Inferior parietal cortex (tissue), 1 donor: ENCODE measurements around the gene ACTL10.
A peak's percentile ranks its signal among the peaks of the same experiment; 100 is the strongest.

ENCODE experiments used
- DNase-seq: peaks from one replicate; pipeline ENCODE4 v3.0.0-alpha.2; 2016; ENCODE audit errors: extremely low spot score

Gene ACTL10

DNA sequence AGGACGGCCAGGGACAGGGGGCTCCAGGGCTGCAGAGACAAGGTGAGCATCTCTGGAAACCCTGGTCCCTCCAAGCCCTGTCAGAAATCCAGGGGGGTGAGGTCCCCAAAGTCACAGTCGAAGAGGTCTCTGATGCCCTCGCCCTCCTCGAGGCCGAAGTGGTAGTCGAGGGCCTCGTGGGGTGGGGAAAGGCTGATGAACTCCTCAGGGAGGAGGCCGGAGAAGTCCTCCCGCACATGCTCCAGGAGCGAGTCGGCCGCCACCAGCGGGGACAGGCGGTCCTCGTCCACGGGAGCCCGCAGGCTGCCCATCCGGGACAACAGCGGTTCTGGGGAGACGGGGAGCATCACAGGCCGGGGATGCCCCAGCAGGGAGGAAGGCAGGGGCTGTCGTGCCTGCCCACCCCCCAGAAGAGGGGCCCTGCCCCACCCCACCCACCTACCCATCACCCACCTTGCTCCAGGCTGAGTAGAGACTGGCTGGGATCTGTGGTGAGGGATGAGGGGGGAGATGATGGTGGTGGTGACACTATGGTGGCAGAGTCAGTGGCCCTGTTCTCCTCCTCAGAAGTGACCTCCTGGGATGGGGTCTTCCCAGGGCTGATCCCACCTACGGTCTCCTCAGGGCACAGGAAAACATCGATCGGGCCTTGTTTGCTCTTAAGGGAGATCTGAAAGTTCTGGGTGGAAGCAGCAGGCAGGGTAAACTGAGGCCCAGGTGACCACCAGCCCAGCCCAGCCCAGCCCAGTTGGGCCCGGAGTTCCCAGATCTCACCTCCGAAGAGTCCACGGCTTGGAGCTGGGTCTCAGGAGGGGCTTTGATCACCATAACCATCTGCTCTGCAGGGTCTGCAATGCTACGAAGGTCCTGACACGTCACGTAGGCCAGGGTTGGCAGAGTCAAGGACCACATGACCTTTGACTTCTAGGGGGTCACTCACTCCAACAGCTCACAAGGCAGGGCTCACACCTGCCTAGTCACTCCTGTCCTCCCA, 10.2 kb downstream of the ACTL10 start:
- no peak for DNase-seq

DNA sequence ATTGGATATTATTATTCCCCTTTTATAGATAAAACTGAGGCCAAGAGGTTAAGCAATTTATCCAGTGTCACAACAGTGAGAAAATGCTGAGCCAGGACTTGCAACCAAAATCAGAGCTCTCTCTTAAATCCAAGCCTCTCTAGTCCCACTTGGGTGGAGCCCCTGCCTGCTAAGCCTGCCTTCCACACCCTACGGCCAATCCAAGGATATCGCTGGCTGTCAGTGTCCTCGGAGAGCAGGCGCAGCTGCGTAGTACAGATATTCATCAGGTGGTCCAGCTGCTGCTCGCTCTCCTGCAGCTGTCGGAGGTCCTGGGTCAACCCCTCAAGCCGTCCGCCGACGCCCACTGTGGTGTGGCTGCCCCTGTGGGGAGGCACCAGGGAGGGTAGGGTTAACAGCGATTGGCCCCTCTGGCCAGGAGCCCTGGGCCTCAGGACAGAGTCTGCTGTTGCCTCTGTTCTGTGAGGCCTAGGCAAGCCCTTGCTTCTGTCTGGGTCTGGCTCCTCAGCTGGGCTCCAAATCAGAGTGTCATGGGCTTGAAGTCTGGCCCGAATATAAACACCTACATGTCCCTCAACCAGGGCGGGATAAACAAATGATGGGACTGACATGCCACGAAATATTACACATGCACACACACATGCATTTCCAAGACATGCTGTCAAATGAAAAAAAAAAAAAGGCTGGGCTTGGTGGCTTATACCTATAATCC, 11.4 kb downstream of the ACTL10 start:
- DNase-seq: no peak

DNA sequence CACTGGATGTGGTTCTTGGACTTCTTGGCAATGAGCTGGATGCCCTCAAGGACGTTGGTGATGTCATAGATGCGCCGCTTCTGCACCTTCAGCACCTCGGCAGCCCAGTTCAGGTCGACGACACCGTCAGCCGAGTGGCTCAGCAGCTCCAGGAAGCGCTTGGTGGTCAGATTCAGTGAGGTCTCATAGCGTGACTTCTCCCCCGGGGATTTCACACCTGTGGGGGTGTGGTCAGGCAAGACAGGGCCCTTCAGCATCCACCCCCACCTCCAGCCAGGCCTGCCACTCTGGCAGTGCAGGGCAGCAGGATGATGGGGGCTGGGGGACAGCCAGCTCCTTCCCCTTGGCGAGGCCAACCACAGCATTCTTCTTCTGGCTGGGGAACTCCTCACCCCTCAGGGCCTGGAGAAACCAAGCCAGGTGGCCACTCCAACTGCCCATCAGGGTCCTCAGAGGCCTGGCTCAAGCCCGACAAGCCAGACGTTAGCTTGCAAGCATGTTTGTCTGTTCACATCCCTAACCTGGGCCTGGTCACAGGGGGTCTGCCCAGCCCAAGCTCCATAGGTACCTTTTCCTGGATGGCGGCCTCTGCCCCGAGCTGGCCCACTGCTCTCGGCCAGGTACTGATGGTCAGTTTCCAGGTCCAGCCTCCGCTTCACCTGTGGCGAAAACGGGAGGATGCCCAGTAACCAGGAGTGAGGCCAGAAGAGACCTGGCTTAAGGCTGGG, 13.2 kb downstream of the ACTL10 start:
- DNase-seq: no peak

DNA sequence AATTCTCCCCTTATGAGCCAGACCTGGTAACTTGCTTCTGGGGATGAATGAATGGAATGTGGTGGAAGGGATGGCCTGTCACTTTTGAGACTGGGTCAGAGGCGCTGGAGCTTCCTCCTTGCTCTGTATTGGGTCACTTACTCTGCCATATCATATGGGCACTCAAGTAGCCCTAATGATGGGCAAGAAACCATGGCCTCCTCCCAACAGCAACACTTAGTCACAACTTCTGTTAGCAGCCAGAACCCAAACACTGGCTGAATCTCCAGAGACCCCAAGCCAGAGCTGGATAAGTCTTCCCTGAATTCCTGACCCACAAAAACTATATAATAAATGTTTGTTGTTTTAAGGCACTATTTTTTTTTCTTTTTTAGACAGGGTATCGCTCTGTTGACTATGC, 13.9 kb downstream of the ACTL10 start:
- no peak for DNase-seq

DNA sequence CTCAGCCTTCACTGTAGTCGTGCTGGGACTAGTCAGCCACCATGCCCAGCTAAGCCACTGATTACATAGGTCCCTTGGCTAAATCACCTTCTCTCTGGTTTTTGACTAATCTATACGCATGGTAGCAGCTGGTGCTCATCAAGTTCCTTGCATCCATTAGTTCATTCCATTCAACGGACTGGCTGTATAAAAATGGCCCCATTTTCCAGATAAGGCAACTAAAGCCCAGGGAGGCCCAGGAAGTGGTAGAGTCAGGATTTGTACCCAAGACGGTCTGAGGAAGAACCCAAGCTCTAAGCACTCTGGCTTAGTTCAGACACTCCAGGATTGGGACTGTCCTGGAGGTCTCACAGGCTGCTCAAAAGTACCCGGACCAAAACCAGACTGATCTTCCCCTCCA, 14.5 kb downstream of the ACTL10 start:
- DNase-seq: no peak

DNA sequence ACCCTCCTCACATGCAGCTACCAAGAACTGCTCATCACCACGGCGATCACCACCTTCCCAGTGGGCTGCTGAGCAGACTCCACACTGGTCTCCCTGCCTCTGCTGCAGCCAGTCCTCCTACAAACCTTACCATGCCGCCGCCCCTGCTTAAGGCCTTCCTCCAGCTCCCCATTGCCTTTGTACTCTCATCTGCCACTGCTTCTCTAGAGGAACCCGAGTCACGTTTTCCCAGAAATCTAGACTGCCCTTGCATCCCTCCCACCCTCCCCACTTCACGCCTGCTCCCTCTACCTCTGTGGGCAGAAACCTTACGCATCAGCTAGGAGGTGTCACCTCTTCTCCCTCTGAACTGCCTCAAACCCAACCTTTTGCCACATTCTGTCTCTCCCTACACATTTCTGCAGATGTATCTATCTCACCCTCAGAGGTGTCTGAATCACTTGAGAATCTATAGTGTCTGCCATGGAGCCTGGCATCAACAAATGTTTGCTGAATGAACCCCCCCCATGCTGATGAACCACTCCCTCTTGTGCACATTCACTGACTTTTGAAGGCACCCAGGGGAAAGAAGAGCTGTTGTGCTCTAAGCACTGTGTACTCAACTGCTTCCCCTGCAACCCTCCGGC, 15.1 kb downstream of the ACTL10 start:
- no peak for DNase-seq

DNA sequence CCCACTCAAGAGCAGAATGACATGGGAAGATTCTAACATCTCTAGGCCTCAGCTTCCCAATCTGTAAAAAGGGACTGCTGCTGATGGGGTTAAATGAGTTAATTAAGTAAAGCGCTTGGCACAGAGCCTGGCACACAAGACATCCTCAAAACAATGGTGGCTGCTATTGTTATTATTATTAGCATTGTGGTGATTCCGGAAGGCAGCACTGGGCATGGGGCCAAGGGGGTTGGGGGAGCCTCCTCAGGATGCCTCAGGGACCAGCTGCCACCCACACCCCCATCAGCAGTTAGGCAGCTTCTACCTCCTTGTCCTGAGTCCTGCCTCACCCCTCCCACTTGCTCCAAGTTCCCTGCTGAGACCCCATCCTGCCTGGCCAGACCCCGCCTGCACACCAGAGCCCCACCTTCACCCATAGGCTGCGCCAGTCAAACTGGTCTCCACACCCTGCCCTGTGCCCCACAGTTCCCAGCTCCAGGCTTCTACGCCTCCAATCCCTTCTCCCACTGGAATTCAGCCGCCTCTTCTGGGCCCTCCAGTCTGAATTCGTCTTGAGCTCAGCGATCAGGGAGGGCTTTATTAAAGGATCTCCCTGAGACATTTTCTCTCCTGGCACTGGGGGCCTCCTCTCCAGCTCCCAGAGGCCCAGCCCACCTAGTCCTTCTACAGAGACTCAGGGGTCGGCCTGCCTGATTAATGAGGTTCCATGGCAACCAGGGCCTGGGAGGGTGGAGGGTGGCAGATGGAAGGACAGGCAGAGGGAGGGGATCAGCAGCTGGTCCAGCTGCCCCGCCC, 18.0 kb downstream of the ACTL10 start:
- DNase-seq: no peak

DNA sequence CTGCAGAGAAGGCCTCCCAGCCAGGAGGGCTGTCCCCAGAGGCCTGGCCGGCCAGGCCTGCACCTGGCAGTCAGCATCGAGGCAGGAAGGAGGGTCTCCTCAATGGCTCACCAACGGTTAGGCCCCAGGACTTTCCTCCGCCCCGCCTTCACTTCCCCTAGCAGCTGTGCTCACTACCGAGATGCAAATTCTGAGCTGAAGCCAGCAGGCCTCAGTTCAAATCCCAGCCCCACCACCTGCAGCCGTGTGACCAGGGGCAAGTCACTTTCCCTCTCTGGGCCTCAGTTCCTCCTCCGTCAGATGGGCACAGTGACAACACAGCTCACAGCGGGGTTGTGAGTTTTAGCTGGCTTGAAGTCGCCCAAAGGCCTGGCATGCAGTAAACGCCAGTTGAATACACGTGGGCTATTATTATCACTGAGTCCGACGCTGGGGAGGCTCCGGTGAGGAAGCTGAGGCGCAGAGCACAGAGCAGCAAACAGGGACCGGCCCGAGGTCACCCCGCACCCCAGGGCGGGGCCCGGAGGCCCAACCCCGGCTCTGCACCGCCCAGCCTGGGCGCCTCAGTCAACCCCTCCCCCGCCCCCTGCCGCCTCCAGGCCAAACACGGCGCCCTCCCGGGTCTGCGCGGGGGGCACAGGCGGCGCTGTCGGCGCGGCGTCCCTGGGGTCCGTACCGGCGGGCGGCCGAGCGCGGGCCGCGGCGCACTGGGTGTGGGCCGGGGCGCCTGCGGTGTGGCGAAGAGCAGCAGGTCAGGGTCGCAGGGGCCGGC, 18.8 kb downstream of the ACTL10 start:
- DNase-seq: no peak

DNA sequence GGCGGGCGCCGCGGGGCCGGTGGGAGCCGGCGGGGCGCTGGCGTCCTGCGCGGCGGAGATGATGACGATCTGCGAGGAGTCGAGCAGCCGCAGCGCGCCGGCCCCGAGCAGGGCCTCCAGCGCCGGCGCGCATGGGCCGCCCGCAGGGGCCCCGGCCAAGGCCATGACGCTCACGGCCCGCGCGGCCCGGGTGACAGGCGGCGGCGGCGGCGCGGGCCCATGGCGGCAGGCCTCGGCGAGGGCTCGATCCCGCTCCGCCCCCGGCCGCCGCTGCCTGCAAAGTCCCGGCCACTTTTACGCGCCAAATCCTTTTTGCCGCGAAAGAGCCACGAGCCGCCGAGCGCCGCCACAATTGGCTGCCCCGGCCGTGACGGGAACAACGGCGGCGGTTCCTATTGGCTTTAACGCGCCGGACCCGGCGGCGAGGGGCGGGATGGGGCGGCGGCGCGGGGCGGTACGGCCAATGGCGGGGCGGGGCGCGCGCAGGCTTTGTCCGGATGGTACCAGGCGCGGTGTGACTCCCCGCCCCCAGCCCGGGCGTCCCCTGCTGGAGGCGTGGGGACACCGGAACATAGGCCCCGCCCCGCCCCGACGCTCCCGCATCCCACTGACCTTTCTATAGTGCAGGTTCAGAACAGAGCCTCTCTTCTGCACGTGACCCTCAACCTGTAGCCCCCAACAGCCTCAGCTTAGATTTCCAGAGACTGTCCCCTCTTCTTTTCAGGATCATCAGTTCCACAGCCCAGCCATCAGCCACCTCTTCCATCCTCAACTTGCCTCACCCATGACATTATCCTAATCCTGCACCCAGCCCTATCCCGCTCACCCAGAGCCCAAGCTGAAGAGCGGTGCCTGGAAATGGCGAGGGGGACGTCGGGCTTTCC, 19.6 kb downstream of the ACTL10 start, which contains the start of gene E2F1:
Gene E2F1, minus strand, starts transcription at position 286 of the 884 bp plus-strand sequence. Its CDS starts 121 bp downstream, at position 165.
- DNase-seq: peak; percentile 91

DNA sequence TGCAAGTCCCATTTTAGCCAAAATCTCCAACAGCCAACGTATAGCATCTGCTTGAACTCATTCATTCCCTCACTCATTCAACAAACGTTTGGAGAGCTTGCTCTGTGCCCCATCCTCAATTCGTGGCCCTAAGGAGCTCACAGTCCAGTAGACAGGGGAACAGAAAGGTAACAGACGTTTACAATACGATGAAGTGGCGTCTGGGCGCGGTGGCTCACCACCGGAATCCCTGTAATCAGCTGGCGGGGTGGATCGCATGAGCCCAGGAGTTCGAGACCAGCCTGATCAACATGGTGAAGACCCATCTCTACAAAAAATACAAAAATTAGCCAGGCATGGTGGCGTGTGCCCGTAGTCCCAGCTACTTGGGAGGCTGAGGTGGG, 20.2 kb downstream of the ACTL10 start:
- DNase-seq: no peak

DNA sequence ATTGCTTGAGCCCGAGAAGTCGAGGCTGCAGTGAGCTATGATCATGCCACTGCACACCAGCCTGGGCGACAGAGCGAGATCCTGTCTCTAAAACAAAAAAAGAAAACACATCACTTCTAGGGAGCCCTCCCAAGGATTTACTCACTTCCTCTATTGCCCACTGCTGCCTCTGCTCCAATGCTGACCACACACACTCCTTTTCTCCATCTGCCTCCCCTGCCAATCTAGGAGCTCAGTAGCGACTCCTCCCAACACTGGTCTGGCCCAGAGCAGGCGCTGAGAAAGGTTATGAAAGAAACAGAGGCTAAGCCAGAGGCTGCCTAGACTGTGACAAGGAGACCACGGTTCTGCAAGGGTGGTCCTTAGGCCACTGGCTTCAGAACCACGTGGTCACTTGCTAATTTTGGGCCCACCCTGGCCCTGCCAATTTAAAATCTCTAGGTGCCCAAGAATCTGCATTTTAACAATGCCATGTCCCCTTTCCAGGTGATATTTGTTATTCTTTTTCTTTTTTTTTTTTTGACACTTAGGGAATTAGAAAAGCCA, 20.7 kb downstream of the ACTL10 start:
- no peak for DNase-seq

DNA sequence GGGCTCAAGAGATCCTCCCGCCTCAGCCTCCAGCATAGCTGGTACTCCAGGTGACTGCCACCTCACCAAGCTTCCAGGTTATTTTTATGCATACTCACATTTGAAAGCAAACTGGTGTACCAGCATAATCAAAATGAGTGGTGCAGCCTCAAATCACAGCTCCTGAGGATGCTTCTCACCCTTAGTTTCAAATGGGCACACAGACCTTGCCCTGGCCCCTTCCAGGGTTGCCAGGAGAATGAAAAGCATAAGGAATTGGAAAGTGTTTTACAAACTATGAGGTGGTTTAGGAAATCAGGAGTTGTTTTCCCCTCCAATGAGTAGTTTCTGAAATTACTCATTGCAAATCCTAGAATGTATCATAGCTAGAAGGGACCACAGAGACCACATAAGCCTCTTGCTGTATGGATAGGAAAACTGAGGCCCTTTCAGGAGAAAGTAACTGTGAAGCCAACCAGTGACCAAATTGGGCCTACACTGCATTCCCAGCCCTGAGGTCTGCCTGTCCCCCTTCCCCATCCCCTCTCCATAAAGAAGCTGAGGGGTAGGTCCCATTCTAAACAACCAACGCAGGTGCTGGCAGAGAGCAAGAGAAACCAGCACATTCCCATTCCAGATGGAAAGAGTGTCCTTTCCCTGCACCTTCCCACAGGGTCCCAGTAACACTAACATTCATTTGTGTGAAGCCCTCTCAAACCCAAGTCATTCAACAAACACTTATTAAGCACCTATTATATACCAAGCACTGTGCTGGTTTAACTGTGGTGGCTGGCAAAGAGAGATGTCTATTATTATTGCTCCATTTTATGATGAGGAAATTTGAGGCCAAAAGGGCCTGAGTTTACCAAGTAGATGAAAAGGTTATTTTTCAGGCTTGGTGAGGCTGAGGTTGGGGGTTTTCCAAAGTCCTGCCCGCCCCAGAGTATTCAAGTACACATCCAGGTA, 21.5 kb downstream of the ACTL10 start:
- no peak for DNase-seq

DNA sequence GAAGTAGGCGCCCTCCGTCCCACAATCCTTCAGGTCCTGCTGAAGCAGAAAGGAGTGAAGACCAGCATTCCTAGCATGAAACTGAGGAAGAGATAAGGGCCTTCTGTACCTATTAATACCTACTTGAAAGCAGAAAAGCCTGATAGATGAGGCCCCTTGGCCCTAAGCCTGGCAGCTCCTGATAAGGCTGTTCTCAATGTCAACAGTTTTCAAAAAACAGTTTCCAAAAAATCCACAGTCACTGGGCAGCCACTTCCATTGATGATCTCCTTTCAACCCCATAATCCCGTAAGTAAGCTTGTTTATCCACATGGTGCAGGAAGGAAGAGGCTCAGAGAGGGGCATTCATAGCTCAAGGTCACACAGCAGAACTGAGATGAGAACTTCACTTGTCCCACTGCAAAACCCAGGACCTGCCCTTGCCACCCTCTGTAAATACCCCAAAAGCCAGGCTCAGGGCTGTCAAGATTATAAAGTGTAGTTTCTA, 22.2 kb downstream of the ACTL10 start:
- DNase-seq: no peak

DNA sequence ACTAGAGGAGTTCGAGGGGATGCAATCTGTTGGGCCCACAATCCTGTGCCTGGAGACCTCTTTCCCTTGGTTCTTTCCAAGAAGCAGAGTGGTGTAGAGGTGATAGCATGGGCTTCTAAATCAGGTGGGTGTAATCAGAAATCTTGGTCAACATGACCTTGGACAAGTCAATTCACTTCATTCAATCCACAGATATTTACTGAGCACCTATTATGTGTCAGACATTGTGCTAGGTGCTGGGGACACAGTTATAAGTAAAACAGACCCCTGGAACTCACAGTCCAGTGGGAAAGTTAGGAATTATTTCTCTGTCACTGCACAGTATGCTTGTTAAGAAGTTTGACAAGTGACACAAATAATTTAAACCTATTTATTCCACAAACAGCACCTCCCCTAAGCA, 22.8 kb downstream of the ACTL10 start:
- no peak for DNase-seq

DNA sequence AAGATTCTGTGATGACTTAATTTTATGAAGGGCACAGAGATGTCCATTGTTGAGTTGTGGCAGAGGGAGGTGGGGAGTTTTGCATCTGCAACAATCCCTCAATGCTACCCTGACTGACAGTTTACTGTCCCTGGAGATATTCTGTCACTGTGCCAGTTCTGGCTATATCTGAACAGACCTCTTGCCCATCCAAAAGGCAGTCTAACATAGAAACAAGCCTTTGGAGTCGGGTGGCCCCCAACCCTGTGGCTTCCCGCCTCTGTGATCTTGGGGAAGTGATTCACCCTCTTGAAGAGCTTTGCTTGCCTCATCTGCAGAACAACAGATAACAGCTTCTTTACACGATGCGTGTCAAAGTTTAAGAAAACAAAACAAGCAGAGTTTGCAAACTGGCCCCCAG, 23.2 kb downstream of the ACTL10 start:
- DNase-seq: peak; percentile 57

DNA sequence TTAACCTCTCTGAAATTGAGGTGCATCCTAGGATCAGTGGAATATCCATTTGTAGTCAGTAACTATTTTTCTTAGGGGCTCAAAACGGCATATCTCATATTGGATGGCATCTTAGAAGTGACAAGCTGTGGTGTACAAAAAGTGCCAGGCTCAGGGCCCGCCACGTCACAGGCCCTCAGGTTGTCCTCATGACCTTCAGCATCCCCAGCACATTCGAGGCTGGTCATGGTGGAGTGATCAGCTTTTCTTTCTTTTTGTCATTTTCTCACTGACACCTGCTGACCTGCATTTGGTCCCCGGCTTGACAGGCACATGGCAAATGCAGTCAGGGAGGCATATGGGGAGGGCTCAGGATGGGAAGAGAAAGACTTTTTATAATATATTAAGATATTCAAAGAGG, 26.5 kb downstream of the ACTL10 start:
- no peak for DNase-seq
